Activated T-helper 1 cell treated with anti-CD3 and anti-CD28 coated beads, Interleukin-12 subunit alpha, Interleukin-12 subunit beta, Interleukin-2, Interleukin-4 antibody, amounts not matched to agents 30 ng/mL and 10 ng/mL and 1 ng/mL, durations not matched to agents 14 hours and 24 hours and 36 hours (primary cell): ENCODE results near the gene RAP2B. TPM values are rescaled to one million over a fixed set of nuclear protein-coding genes. Genes with fewer than 3 reads are reported as not detected.
"Not testable (repeated sequence)": the region's sequence is repeated elsewhere in the genome, so short reads cannot be mapped to it uniquely, and the experiment has no call there.

ENCODE experiments used
- DNase-seq: peaks from one replicate; pipeline ENCODE4 v3.0.0; 2021; ENCODE audit warnings: low spot score
- H3K27ac Mint-ChIP-seq: one replicate; pipeline ENCODE4 v1.8.0; 2021; ENCODE audit warnings: mild to moderate bottlenecking, mixed read lengths
- H3K27me3 Mint-ChIP-seq: one replicate; pipeline ENCODE4 v1.8.0; 2022; ENCODE audit warnings: mild to moderate bottlenecking, moderate library complexity, mixed read lengths; ENCODE audit not compliant: insufficient read depth
- H3K36me3 Mint-ChIP-seq: one replicate; pipeline ENCODE4 v1.8.0; 2021; ENCODE audit warnings: low read depth, mixed read lengths
- H3K4me1 Mint-ChIP-seq: one replicate; pipeline ENCODE4 v1.8.0; 2021; ENCODE audit warnings: low read depth, mixed read lengths
- H3K4me3 Mint-ChIP-seq: one replicate; pipeline ENCODE4 v1.8.0; 2021; ENCODE audit warnings: mild to moderate bottlenecking, moderate library complexity, mixed read lengths
- H3K9me3 Mint-ChIP-seq: one replicate; pipeline ENCODE4 v1.8.0; 2021; ENCODE audit warnings: mixed read lengths
- intact Hi-C: fragments of 100-400 bp; cut with micrococcal nuclease; formaldehyde crosslinking; loops from one replicate; pipeline ENCODE4 v1.15.1; 2024
- total RNA-seq: library from RNA; stranded (reverse); gene quantifications from 2 replicates; pipeline ENCODE4 v1.2.3, GENCODE V29; 2022

RAP2B gene
- total RNA-seq, 1 donor from 2014 or later = 15.4 TPM

DNA sequence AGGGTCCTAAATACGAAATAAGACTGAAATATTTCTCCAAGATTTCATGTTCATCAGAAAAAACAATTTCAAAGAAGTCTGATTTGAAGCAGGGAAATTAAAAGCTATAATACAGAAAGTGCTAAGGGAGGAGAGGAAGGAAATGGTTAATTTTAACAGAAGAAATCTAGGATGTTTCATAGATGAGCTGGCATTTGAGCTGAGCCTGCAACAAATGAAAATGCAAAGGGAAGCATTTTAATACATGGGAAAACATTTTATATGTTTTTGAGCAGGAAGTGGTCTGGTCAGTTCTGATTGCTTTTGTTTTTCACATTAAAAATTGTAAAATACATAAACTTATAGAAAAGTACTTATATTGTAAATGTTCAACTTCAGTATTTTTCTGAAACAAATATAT lies 17.2 kb upstream of the RAP2B start:
- Mint-ChIP-seq H3K36me3 (no peaks in the 10 kb centered on the region), H3K9me3 (no peaks in the 10 kb centered on the region), H3K27me3 (no peaks in the 10 kb centered on the region), H3K27ac (no peak overlapping the region), H3K4me1 (peaks cover 20% of the 10 kb centered on the region), H3K4me3 (no peak overlapping the region)
- DNase-seq = no peak
- intact Hi-C loops = no loop called here

DNA sequence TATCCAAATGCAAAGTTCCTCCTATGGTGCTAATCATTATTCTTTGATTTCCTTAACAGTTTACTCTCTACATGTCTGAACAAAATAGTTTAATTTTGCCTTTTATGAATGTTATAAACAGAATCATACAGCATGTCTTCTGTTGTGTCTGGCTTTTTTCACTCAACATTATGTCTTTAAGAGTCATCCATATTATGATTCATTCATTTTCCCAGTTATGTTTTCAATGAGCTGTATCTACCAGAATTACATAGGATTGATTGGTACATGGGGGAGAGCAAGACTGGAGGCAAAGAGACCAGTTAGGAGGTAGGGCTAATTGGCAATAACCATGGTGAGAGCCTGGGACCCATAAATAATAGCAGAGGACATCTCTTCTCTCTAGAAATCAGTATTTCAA lies 16.6 kb upstream of the RAP2B start:
- no peak for DNase-seq

DNA sequence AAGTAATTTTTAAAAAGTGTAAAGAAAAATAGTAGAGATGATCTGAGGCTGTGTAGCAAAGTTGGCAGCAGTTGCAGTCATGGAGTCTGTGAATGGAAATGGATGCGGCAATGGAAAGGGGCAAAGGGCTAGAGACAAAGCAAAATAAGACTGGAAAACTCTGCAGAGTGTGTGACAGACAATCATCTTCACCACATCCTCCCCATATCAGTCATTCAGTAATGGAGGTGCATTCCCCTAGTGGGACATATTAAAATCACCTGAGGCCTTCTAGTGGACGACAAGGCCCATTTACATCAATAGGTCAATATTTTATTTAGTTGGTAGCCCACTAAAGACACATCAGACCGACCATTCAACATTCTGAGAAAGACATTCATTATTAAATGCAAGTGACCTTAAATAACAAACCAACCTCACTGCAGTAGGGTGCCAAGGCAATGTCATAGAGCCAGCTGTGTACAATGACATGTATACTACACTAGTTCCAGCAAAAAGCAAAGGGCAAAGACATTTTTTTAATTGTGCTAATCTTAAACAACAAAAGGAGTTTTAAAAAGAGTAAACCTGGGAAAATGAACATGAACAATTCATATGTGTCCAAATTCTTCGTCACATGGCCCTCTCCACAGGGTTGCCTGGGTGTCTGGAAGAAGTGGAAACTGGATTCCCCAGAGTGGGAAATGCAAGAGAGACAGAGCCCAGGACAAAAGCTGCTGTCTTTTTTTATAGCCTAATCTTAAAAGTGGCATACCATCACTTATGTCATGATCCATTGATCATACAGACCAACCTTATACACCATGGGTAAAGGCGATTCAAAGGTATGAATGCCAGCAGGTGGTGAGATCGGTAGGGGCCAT lies 15.6 kb upstream of the RAP2B start:
- Mint-ChIP-seq H3K4me1 (peaks cover 11% of the 10 kb centered on the region), H3K36me3 (no peaks in the 10 kb centered on the region), H3K27ac (no peak overlapping the region), H3K9me3 (no peaks in the 10 kb centered on the region), H3K4me3 (no peak overlapping the region), H3K27me3 (no peaks in the 10 kb centered on the region)
- no peak for DNase-seq
- intact Hi-C loops = no loop called here

More for the DNA sequence above, 16.6 kb upstream of the RAP2B start:
- no peaks in the 10 kb centered on the region for H3K36me3 Mint-ChIP-seq
- no peak overlapping the region for H3K27ac Mint-ChIP-seq
- intact Hi-C loops = no loop called here
- H3K4me3 Mint-ChIP-seq = no peak overlapping the region
- H3K27me3 Mint-ChIP-seq = no peaks in the 10 kb centered on the region
- H3K9me3 Mint-ChIP-seq = no peaks in the 10 kb centered on the region
- peaks cover 16% of the 10 kb centered on the region for H3K4me1 Mint-ChIP-seq

DNA sequence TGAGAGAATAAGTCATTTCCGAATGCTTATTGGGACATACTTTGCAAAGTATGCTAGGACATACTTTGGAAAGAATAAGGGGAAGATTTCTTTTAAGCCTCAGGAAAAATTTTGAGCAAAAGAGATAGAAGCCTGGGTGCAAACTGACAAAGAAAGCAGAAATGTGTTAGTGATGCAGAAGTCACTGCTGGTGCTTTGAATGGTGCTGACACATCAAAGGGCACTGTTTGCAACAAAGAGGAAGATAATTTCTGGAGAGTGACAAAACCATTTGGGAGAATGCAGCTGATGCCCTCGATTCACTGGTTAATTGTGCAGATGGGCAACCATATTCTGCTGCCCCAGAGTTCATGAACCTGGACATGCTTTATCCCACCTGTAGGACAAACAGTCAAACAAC lies 11.0 kb upstream of the RAP2B start:
- H3K27ac Mint-ChIP-seq = no peak overlapping the region
- H3K4me1 Mint-ChIP-seq = peaks cover 6% of the 10 kb centered on the region
- intact Hi-C loops = no loop called here
- H3K9me3 Mint-ChIP-seq = no peaks in the 10 kb centered on the region
- no peaks in the 10 kb centered on the region for H3K27me3 Mint-ChIP-seq
- H3K4me3 Mint-ChIP-seq = no peak overlapping the region
- DNase-seq = no peak
- no peaks in the 10 kb centered on the region for H3K36me3 Mint-ChIP-seq

DNA sequence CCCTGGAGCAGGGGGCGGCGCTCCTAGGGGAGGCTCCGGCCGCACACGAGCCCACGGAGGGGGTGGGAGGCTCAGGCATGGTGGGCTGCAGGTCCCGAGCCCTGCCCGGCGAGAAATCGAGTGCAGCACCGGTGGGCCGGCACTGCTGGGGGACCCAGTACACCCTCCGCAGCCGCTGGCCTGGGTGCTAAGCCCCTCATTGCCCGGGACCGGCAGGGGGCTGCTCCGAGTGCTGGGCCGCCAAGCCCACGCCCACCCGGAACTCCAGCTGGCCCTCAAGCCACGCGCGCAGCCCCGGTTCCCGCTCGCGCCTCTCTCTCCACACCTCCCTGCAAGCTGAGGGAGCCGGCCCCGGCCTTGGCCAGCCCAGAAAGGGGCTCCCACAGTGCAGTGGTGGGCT lies 6.2 kb upstream of the RAP2B start:
- H3K9me3 Mint-ChIP-seq, H3K4me3 Mint-ChIP-seq, H3K27me3 Mint-ChIP-seq, H3K36me3 Mint-ChIP-seq, DNase-seq, H3K27ac Mint-ChIP-seq, intact Hi-C loops: not testable (repeated sequence)
- H3K4me1 Mint-ChIP-seq = peaks cover 16% of the 10 kb centered on the region

DNA sequence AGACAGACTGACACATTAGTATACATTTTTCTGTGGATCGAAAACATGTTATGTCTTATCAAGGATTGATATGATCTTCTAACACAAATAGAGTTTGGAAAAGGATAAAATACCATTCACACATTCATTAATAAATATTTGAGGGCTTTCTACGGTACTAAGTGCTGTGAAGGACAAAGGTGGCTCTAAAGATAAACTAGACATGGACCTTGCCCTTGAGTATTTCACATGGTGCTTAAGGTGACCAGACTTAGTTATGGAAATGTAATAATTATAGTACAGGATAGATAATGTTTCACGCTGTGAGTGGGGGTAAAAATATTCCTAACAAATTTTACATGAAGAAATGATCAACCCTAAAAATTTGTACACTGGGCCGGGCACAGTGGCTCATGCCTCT lies 3.8 kb upstream of the RAP2B start:
- no peak for DNase-seq
- no peaks in the 10 kb centered on the region for H3K27me3 Mint-ChIP-seq
- no peaks in the 10 kb centered on the region for H3K9me3 Mint-ChIP-seq
- no peak overlapping the region for H3K4me3 Mint-ChIP-seq
- H3K27ac Mint-ChIP-seq = no peak overlapping the region
- intact Hi-C loops = no loop called here
- H3K4me1 Mint-ChIP-seq = peaks cover 17% of the 10 kb centered on the region
- no peaks in the 10 kb centered on the region for H3K36me3 Mint-ChIP-seq

DNA sequence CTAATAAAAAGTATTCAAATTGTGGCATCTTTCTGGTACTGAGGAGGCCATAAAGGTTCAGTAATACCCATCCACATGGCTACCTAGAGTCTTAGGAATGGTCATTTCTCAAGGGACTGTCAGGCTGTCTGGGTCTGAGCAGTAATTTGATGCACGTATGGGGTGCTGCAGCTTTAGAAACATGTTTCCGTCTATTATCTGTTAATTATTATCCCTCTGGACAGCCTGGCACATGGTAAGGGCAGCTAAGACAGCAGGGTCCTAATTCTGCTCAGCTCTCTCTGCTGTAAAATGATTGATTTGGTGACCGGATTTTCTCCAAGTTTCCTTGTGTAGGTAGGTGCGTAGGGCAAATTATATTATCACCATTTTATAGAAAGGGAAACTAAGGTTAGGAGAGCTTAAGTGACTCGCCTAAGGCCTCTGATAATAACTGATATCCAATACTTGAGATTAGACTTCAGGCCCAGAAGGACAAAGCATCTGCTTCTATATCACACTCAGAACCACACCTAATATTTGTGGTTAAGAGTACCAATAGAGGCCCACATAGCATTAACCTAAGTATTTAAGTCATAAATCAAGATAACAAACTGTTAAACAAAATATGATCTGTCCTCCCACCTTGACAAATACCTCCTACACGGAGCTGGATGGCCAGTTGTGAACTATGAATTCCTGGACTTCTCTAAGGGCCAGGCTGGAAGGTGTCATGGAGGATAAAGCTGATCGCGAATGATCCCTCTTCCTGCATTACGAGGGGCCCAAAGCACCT lies 2.9 kb upstream of the RAP2B start:
- DNase-seq = no peak
- H3K4me3 Mint-ChIP-seq = peak overlapping the region; percentile 90
- no peaks in the 10 kb centered on the region for H3K9me3 Mint-ChIP-seq
- intact Hi-C loops = no loop called here
- H3K27ac Mint-ChIP-seq = no peak overlapping the region
- H3K36me3 Mint-ChIP-seq = peaks cover 5% of the 10 kb centered on the region
- H3K27me3 Mint-ChIP-seq = no peaks in the 10 kb centered on the region
- peaks cover 26% of the 10 kb centered on the region for H3K4me1 Mint-ChIP-seq

DNA sequence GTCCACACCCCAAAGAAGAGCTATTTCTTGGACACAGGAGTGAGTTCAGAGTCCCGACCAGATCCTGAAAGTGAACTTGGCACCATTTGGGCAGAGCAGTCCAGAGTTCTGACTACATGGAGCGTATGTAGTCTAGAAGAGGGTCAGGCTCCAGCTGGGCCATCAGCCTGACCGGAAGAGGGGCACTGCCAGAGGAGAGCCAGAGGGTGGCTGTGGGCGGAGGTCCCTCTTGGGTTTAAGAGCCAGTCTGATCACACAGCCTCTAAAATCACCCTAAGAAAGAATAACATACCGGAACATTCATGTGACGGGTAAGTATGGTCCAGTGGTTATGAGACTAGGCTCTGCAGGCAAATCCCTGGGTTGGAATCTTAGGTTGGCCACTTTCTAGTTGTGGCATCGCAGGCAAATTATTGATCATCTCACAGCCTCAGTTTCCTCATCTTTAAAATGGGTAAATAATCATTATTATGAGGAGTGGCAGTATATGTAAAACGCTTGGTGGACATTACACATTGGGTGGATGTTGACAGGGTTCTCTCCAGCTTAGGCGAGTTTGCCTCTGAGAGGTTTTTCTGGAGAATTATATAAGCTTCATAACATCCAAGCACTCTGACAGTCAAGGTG lies 2.1 kb upstream of the RAP2B start:
- no peaks in the 10 kb centered on the region for H3K9me3 Mint-ChIP-seq
- intact Hi-C loops = loop anchor here (2.0 to 10.0 kb wide), 6 partner anchors 69 to 1955 kb away; partner anchors contain the start of genes DHX36, GPR171 and MBNL1

DNA sequence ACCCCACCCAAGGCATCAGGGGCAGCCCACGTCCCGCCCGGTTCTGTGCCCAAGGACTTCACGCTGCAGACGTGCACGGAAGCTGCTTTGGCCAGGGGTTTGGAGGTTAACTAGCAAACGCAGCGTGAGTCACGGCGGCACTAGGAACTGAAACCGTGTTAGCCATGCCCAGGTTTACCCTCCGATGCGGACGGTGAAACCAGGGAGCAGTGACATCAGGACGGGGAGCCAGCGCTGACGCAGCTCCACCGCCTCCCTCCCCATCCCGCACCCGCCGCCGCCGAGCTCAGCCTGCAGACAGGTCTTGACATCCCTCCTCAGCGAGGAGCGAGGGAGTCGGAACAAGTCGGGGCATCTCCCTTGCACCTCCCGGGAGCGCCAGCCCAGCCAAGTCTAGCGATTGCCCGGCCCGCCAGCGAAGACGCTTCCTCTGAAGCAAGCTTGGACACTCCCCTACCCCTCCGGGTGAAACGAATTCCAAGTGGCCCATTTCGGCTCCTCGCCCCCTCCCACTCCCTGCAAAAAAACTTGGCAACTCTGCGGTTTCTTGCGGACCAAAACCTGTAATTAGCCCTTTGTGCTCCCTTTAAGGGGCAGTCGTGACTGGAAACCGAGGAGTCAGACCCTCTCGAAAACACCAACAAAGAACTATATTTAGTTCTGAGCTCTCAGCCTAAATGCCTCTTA lies 1.4 kb upstream of the RAP2B start:
- peak overlapping the region; percentile 90 for H3K4me3 Mint-ChIP-seq
- peaks cover 41% of the 10 kb centered on the region for H3K4me1 Mint-ChIP-seq
- peaks cover 15% of the 10 kb centered on the region for H3K36me3 Mint-ChIP-seq
- peak overlapping the region; percentile 97 for H3K27ac Mint-ChIP-seq
- H3K9me3 Mint-ChIP-seq = no peaks in the 10 kb centered on the region
- peak; percentile 69 for DNase-seq
- intact Hi-C loops = loop anchor here (1.0 to 10.0 kb wide), 10 partner anchors 22 to 1956 kb away; partner anchors contain the start of genes DHX36, GPR171 and MBNL1
- H3K27me3 Mint-ChIP-seq = no peaks in the 10 kb centered on the region

More for the DNA sequence above, 2.1 kb upstream of the RAP2B start:
- no peak for DNase-seq
- H3K4me1 Mint-ChIP-seq = peaks cover 34% of the 10 kb centered on the region
- H3K27me3 Mint-ChIP-seq = no peaks in the 10 kb centered on the region
- peak overlapping the region; percentile 90 for H3K4me3 Mint-ChIP-seq
- peaks cover 8% of the 10 kb centered on the region for H3K36me3 Mint-ChIP-seq
- H3K27ac Mint-ChIP-seq = peak overlapping the region; percentile 97

DNA sequence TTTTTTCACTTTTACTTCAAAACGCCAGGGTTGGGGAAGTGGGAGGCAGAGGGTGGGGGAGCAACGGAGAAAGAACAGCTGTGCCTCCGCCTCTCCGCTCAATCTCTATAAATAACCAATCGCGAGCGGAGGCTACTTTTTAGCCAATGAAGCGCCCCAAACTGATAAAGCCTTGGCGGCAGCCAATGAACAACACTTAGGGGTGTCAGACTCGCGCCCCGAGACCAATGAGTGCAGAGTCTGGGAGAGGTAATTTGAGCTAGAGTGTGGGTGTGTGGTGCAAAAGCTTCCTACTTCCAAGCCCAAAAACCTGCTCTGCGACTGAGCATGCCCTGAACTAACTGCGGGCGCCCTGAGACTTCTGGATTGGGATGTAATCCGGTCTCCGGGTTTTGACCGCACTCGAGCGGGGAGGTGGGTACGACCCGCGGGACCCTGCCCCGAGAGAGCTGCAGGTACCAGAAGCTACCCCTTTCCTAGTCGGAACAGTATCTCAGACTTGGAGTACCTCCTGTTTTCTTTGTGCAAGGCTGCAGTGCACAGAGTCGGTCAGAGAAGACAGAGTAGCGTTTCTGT lies 800 bp upstream of the RAP2B start:
- peak; percentile 91 for DNase-seq
- intact Hi-C loops = loop anchor here (1.0 to 10.0 kb wide), 10 partner anchors 23 to 1956 kb away; partner anchors contain the start of genes DHX36, GPR171 and MBNL1
- H3K27ac Mint-ChIP-seq = peak overlapping the region; percentile 97
- no peaks in the 10 kb centered on the region for H3K27me3 Mint-ChIP-seq
- H3K4me1 Mint-ChIP-seq = peaks cover 47% of the 10 kb centered on the region
- H3K36me3 Mint-ChIP-seq = peaks cover 19% of the 10 kb centered on the region
- H3K9me3 Mint-ChIP-seq = no peaks in the 10 kb centered on the region
- H3K4me3 Mint-ChIP-seq = peak overlapping the region; percentile 90

DNA sequence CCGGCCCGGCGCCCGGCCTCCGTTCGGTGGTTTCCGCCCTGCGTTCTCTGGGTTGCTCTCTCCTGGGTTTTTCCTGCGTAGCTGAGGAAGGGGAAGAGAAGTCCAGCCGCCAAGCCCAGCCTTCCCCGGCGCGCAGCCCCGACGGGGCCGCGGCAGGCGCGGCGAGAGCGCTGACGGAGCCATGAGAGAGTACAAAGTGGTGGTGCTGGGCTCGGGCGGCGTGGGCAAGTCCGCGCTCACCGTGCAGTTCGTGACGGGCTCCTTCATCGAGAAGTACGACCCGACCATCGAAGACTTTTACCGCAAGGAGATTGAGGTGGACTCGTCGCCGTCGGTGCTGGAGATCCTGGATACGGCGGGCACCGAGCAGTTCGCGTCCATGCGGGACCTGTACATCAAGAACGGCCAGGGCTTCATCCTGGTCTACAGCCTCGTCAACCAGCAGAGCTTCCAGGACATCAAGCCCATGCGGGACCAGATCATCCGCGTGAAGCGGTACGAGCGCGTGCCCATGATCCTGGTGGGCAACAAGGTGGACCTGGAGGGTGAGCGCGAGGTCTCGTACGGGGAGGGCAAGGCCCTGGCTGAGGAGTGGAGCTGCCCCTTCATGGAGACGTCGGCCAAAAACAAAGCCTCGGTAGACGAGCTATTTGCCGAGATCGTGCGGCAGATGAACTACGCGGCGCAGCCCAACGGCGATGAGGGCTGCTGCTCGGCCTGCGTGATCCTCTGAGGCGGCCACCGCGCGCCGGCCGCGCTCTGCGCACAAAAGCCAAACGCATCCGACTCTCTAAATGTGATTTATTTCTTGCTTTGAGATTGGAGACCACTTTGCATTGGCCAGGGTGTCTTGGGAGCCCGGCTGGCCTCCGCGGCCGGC lies 727 bp downstream of the RAP2B start:
- Mint-ChIP-seq H3K4me3 (peak overlapping the region; percentile 90), H3K9me3 (no peaks in the 10 kb centered on the region), H3K4me1 (peaks cover 61% of the 10 kb centered on the region), H3K36me3 (peaks cover 21% of the 10 kb centered on the region), H3K27ac (peak overlapping the region; percentile 93), H3K27me3 (no peaks in the 10 kb centered on the region)
- no peak for DNase-seq
- intact Hi-C loops = loop anchor here (1.0 to 10.0 kb wide), 5 partner anchors 432 to 1958 kb away; partner anchors contain the start of genes DHX36, GPR171 and MBNL1
